GM20000 (cell line): ENCODE data around the gene PLXNC1.

ENCODE experiments used
- DNase-seq: peaks from one replicate; pipeline ENCODE4 v3.0.0; 2012; ENCODE audit warnings: low spot score
- CTCF ChIP-seq: IDR thresholded peaks from 2 replicates; pipeline ENCODE4 v1.5.1; 2012; ENCODE audit warnings: mild to moderate bottlenecking, control low read depth; ENCODE audit errors: extremely low read depth, missing control alignments

Gene PLXNC1

GRCh38 chr12:94220804-94221203 is 72.4 kb downstream of the PLXNC1 start:
- no peak for DNase-seq
- TF ChIP-seq CTCF, result no peak

GRCh38 chr12:94222351-94223084 is 74.1 kb downstream of the PLXNC1 start:
- DNase-seq, result no peak
- TF ChIP-seq CTCF, result no peak

GRCh38 chr12:94223842-94224241 is 75.5 kb downstream of the PLXNC1 start:
- no peak for TF ChIP-seq CTCF
- DNase-seq, result no peak

- no peak for DNase-seq
- TF ChIP-seq CTCF, result no peak
Observed at GRCh38 chr12:94225506-94225905, 77.1 kb downstream of the PLXNC1 start.

- TF ChIP-seq CTCF, result no peak
- no peak for DNase-seq
Observed at GRCh38 chr12:94225947-94226630, 77.7 kb downstream of the PLXNC1 start.

GRCh38 chr12:94227066-94227465 is 78.7 kb downstream of the PLXNC1 start:
- DNase-seq, result no peak
- no peak for TF ChIP-seq CTCF

- no peak for TF ChIP-seq CTCF
- no peak for DNase-seq
Observed at GRCh38 chr12:94228488-94228907, 80.1 kb downstream of the PLXNC1 start.
